ENCODE data around the gene BNC2.

Gene BNC2

DNA sequence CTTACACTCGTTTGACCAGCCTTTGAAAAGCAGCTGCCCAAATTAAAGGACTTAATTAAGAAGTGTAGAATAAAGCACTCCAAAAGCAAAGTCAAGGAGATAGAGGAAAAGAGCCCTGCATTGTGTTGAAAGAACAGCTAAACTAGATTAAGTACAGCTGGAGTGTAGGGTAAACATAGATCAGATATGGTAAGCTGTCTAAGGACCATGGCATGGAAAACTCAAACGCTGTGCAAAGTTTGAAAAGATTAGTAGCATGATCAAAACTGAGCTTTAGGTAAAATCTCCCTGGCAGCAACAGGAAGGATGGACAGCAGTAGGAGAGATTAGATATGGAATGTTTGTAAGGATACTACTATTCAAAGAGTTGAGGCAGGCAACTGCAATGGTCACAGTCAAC lies 55.4 kb downstream of the BNC2 start:
- Histone ChIP-seq H3K27ac (replicated peaks) (no peak overlapping the region), H3K27me3 (ENCODE audit: insufficient read depth, poor library complexity, severe bottlenecking) (no peaks in the 10 kb centered on the region), H3K4me3 (replicated peaks; ENCODE audit: insufficient read depth, low read length) (no peak overlapping the region)
- no peak for DNase-seq (ENCODE audit: low read depth in 1 of 2, low spot score in 1 of 2)
- TF ChIP-seq, protein P1, sequence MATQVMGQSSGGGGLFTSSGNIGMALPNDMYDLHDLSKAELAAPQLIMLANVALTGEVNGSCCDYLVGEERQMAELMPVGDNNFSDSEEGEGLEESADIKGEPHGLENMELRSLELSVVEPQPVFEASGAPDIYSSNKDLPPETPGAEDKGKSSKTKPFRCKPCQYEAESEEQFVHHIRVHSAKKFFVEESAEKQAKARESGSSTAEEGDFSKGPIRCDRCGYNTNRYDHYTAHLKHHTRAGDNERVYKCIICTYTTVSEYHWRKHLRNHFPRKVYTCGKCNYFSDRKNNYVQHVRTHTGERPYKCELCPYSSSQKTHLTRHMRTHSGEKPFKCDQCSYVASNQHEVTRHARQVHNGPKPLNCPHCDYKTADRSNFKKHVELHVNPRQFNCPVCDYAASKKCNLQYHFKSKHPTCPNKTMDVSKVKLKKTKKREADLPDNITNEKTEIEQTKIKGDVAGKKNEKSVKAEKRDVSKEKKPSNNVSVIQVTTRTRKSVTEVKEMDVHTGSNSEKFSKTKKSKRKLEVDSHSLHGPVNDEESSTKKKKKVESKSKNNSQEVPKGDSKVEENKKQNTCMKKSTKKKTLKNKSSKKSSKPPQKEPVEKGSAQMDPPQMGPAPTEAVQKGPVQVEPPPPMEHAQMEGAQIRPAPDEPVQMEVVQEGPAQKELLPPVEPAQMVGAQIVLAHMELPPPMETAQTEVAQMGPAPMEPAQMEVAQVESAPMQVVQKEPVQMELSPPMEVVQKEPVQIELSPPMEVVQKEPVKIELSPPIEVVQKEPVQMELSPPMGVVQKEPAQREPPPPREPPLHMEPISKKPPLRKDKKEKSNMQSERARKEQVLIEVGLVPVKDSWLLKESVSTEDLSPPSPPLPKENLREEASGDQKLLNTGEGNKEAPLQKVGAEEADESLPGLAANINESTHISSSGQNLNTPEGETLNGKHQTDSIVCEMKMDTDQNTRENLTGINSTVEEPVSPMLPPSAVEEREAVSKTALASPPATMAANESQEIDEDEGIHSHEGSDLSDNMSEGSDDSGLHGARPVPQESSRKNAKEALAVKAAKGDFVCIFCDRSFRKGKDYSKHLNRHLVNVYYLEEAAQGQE (IDR thresholded peaks at IDR 0.05; ENCODE audit: insufficient replicate concordance, low read depth): no peak
- TF ChIP-seq, protein P2, sequence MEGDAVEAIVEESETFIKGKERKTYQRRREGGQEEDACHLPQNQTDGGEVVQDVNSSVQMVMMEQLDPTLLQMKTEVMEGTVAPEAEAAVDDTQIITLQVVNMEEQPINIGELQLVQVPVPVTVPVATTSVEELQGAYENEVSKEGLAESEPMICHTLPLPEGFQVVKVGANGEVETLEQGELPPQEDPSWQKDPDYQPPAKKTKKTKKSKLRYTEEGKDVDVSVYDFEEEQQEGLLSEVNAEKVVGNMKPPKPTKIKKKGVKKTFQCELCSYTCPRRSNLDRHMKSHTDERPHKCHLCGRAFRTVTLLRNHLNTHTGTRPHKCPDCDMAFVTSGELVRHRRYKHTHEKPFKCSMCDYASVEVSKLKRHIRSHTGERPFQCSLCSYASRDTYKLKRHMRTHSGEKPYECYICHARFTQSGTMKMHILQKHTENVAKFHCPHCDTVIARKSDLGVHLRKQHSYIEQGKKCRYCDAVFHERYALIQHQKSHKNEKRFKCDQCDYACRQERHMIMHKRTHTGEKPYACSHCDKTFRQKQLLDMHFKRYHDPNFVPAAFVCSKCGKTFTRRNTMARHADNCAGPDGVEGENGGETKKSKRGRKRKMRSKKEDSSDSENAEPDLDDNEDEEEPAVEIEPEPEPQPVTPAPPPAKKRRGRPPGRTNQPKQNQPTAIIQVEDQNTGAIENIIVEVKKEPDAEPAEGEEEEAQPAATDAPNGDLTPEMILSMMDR (IDR thresholded peaks at IDR 0.05; ENCODE audit: insufficient read depth, low read length): no peak
- no peak for TF ChIP-seq SPI1 (IDR thresholded peaks at IDR 0.05; ENCODE audit: borderline replicate concordance, low read depth)
- no peak for TF ChIP-seq POLR2AphosphoS5 (IDR thresholded peaks at IDR 0.05; ENCODE audit: low read depth)
- no peak for TF ChIP-seq GABPA (IDR thresholded peaks at IDR 0.05; ENCODE audit: low read depth)

DNA sequence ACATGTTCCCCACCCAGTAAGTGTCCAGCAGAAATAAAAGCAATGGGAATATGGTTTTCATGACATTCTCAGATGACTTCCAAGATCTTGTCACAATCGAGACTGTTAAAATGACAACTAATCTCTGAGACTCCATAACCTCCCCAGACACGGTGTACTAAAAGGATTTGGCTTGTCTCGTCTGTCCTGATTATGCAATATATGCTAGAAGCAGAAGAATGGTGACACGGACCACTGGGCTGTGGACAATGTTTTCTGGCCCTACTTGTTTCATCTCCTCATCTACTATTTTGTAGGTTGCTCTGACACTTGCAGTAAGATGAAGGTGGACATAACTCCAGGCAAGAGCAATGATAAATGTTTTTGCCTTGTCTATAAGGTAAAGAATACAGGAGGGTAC lies 56.6 kb downstream of the BNC2 start:
- Histone ChIP-seq H3K27me3 (ENCODE audit: insufficient read depth, poor library complexity, severe bottlenecking) (no peaks in the 10 kb centered on the region), H3K4me3 (replicated peaks; ENCODE audit: insufficient read depth, low read length) (no peak overlapping the region), H3K27ac (replicated peaks) (no peak overlapping the region)
- TF ChIP-seq, protein P1 (IDR thresholded peaks at IDR 0.05; ENCODE audit: insufficient replicate concordance, low read depth): no peak
- TF ChIP-seq, protein P2 (IDR thresholded peaks at IDR 0.05; ENCODE audit: insufficient read depth, low read length): no peak
- TF ChIP-seq SPI1 (IDR thresholded peaks at IDR 0.05; ENCODE audit: borderline replicate concordance, low read depth): no peak
- no peak for TF ChIP-seq GABPA (IDR thresholded peaks at IDR 0.05; ENCODE audit: low read depth)
- TF ChIP-seq POLR2AphosphoS5 (IDR thresholded peaks at IDR 0.05; ENCODE audit: low read depth): no peak
- no peak for DNase-seq (ENCODE audit: low read depth in 1 of 2, low spot score in 1 of 2)

DNA sequence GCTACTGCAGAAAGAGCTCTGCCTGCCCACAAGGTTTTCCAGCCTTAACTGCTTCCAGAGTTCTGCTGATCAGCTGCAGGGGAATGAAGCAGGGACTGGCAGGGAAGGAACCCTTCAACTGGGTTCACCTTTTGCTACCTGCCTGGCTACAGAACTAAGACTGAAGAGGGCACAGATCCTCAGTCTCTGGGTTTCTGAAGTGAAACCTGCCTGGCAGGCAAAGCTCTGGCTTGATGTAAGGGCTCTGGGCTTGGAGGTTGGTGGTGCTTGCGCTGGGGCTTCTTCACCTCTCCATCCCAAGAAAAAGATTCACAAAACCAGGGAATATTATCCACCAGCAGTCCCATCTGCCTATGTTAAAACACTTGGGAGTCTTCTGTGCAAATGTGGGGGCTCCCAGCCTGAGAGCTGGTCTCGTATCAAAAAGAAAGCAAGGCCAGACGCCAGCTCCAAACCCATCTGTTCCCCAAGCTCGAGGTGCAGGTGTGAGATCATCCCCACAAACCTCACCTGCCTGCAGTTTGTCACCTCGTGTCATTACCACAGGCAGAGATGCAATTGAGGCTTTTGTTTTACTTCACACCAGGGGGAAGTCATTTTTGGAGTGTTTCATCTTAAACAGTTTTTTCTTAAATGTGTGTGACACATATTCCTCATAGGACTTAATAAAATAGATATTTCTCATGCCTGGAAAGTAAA lies 58.3 kb downstream of the BNC2 start:
- no peak overlapping the region for H3K27ac ChIP-seq (replicated peaks)
- H3K27me3 ChIP-seq (ENCODE audit: insufficient read depth, poor library complexity, severe bottlenecking): no peaks in the 10 kb centered on the region
- no peak overlapping the region for H3K4me3 ChIP-seq (replicated peaks; ENCODE audit: insufficient read depth, low read length)
- TF ChIP-seq GABPA (IDR thresholded peaks at IDR 0.05; ENCODE audit: low read depth) (no peak), SPI1 (IDR thresholded peaks at IDR 0.05; ENCODE audit: borderline replicate concordance, low read depth) (no peak), POLR2AphosphoS5 (IDR thresholded peaks at IDR 0.05; ENCODE audit: low read depth) (no peak)
- TF ChIP-seq, protein P1 (IDR thresholded peaks at IDR 0.05; ENCODE audit: insufficient replicate concordance, low read depth): no peak
- TF ChIP-seq, protein P2 (IDR thresholded peaks at IDR 0.05; ENCODE audit: insufficient read depth, low read length): no peak
- no peak for DNase-seq (ENCODE audit: low read depth in 1 of 2, low spot score in 1 of 2)
